Stimulated activated CD8-positive, alpha-beta memory T cell treated with anti-CD3 and anti-CD28 coated beads, Interleukin-2, amount 100 ng/mL, for 1 hour (primary cell): ENCODE measurements around the gene NBPF26.
"Not testable (repeated sequence)": the region's sequence is repeated elsewhere in the genome, so short reads cannot be mapped to it uniquely, and the experiment has no call there.

Experiments used
- DNase-seq, 2 donors: peaks; one replicate each; pipeline ENCODE4 v3.0.0-alpha.2; 2020; ENCODE audit warnings: low read depth in 2 of 2

Gene NBPF26

DNA sequence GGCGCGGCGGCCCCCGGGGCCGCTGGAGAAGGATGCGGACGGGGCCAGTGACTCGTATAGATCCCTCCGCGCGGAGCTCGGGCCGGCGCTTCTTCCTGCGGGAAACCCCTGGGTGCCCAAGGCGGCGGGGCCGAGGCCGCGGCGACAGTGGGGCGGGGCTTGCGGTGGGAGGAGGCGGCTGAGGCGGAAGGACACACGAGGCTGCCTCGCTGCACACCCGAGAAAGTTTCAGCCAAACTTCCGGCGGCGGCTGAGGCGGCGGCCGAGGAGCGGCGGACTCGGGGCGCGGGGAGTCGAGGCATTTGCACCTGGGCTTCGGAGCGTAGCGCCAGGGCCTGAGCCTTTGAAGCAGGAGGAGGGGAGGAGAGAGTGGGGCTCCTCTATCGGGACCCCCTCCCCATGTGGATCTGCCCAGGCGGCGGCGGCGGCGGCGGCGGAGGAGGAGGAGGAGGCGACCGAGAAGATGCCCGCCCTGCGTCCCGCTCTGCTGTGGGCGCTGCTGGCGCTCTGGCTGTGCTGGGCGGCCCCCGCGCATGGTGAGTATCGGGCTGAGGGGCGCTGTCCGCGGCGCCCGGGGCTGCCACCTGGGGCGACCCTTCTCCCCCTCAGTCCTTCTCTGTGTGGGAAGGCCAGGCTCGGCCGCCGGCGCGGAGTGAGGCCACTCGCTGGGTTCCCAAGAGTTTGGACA, at the start of gene NBPF26:
TSS of gene NBPF26 (plus strand) at position 231 of the 688 bp plus-strand sequence.
- DNase-seq: peak; percentile 43 to 50

DNA sequence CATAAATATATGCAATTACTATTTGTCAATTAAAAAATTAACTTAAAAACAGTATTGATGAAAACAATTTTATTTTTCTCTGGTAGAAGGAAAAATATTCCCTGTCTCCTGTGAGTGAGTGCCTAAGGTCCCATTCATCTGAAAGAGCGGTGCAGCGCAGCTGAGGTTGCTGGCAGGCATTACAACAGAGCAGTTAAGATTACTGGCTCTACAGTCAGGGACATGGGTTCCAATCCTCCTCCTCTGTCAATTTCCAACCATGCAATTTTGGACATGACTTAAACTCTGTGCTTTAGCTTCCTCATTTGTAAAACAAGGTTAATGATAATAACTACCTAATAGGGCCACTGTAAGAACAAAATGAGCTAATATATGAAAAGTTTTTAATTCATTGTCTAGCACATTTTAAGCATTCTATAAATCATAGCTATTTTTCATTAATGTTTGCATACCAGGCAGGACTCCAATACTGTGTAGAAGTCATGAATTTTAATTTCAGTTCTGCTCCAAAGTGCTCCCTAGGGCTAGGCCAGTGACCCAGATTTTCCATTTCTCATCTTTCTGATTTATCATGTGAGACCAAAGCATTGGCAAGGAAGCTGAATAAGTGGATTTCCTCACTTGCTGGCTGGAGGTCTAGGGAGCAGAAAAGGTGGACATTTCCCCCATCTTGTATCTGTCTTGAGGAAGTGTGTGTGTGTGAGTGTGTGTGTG, 43.5 kb upstream of the NBPF26 start:
- DNase-seq: not testable (repeated sequence)

DNA sequence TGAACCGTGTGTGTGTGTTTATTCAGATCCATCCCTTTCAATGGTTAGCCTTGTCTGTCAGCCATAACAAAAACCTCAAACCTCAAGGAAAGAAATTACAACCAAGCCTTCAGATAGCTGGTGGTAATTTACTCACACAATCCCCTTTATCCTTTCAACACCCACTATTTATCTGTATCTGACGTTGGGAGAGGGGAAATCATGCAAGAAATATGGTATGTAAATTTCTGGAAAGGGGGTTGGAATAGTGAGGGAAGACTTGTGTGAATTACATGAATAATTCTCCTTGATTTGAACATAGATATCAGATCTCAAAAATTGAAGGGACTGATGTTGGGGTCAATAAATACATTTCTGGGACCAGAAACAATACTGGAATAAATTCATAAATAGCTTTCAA, 42.8 kb upstream of the NBPF26 start:
- DNase-seq: not testable (repeated sequence)

DNA sequence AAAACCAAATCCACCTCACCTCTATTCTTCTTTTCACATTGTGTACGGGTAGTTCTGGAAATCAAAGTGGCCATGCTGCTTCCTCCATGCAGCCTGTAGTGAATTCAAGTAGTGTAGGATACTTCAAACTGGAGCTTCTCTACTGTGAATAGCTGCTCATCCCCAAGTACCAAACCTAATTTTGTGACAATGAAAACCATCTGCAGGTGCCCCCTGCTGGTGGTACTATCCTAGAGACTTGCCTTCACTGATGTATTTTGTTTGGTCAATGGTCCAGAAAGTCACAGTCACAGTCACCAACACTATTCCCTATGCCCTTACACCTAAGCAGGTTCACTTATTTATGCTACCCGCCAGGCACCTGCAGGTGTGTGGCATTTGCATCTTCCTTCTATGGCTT, 39.3 kb upstream of the NBPF26 start:
- DNase-seq: not testable (repeated sequence)

- not testable (repeated sequence) for DNase-seq
Observed at GRCh38 chr1:120685622-120686021, 38.1 kb upstream of the NBPF26 start.

DNA sequence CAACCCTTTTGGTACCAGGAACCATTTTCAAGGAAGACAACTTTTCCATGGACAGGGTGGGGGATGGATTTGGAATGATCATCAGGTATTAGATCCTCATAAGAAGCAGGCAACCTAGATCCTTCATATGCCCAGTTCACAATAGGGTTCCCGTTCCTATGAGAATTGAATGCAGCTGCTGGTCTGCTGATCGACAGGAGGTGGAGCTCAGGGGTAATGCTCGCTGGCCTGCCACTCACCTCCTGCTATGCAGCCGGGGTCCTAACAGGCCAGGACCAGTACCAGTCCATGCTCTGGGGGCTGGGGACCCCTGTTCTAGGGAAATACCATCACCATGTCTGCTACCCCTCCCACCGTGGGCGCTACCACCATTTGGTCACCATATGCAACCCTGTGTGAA, 36.5 kb upstream of the NBPF26 start:
- DNase-seq: not testable (repeated sequence)

GRCh38 chr1:120700807-120701562, 22.8 kb upstream of the NBPF26 start:
- DNase-seq: not testable (repeated sequence)

DNA sequence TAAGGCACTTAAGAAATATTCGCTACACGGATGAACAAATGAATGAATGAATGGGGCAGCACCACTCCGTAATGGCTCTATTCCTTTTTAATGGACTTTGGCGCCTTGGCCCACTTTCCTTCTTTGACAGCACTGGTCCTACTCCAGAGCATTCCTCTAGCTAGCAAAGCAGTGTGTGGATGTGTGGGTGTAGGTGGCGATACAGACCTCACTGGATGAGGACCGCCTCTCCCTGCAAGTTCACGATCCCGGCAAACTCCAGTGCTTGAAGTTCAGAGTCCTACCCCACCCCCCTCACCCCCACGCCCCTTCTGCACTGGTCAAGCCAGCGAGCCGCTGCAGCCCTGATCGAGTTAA, 409 bp upstream of the NBPF26 start:
- DNase-seq: not testable (repeated sequence)

DNA sequence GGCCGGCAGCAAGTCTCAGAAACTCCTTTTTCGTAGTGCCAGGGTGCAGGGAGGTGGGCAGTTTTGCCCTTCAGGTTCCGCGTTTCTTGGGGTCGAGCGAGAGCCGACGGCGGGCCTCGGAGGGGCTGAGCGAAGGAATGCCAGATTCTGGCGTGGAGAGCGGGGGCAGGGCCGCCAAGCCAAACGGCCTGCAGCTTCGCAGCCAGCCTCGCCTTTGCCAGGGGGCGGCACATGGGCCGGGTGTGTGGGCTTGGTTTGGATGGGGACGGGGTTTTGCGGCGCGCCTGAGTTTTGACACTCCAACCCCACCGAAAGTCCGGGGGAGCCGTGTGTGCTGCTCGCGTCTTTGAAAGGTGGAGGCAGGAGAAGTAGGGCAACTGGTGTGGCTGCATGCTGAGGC, 762 bp downstream of the NBPF26 start:
- DNase-seq: not testable (repeated sequence)

- not testable (repeated sequence) for DNase-seq
Observed at GRCh38 chr1:120728811-120729210, 5.1 kb downstream of the NBPF26 start.

DNA sequence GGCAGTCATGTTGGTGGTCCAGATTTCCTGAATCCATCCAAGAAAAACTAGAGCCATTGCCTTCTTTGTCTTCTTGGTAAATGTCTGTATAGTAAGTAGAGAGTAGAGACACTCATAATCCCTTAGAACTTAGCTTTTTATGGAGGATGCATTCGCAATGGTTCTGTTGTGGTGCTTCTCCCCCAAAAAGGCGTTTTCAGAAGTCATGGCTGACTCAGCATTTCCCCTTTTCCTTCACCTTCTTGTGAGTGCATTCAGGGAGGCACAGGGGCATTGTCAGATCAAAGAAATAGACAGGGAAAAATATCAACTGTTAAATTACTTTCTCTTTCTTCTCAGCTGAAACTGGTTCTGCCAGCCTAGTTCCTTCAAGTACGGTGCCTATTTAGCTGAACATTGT, 45.3 kb downstream of the NBPF26 start:
- DNase-seq: not testable (repeated sequence)

- DNase-seq: not testable (repeated sequence)
Observed at GRCh38 chr1:120805452-120805851, 81.7 kb downstream of the NBPF26 start.

DNA sequence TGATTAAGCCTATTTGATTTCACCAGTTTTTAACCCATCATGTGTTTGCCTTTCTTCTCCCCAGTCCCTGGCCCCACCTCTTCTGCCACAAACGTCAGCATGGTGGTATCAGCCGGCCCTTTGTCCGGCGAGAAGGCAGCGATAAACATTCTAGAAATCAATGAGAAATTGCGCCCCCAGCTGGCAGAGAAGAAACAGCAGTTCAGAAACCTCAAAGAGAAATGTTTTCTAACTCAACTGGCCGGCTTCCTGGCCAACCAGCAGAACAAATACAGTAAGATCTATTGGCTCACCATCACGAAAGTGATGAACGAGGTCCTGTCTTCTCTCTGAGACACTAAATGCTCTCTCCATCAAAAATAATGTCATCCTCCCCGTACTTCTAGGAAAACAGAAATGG, 88.1 kb downstream of the NBPF26 start:
- not testable (repeated sequence) for DNase-seq

DNA sequence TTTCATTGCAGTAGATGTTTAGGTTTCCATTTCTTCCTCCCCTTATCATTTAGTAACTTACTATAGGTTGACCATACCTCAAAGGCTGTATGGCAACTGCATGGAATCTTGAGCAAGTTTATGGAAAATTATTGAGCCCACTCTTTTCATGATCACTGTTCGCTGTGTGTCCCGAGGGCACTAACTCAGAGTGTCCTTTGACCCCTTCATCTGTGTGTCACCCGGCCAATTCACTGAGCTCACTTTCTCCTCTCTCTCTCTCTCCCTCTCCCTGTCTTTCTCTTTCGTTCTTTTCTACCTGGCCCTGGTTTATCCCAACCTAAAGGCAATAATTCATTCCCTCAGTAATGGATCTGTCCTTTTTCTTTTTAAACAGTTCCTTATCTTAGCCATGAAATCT, 101.3 kb downstream of the NBPF26 start:
- not testable (repeated sequence) for DNase-seq

DNA sequence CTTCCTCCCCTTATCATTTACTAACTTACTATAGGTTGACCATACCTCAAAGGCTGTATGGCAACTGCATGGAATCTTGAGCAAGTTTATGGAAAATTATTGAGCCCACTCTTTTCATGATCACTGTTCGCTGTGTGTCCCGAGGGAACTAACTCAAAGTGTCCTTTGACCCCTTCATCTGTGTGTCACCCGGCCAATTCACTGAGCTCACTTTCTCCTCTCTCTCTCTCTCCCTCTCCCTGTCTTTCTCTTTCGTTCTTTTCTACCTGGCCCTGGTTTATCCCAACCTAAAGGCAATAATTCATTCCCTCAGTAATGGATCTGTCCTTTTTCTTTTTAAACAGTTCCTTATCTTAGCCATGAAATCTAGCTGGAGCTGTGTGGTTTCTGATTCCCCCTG, 102.9 kb downstream of the NBPF26 start:
- not testable (repeated sequence) for DNase-seq

- peak in 1 of 2 donors; percentile 38 for DNase-seq
Observed at GRCh38 chr1:120844186-120844944, 120.6 kb downstream of the NBPF26 start.

- DNase-seq: not testable (repeated sequence)
Observed at GRCh38 chr1:120844945-120845330, 121.2 kb downstream of the NBPF26 start.

- not testable (repeated sequence) for DNase-seq
Observed at GRCh38 chr1:120849400-120850286, 125.9 kb downstream of the NBPF26 start.

DNA sequence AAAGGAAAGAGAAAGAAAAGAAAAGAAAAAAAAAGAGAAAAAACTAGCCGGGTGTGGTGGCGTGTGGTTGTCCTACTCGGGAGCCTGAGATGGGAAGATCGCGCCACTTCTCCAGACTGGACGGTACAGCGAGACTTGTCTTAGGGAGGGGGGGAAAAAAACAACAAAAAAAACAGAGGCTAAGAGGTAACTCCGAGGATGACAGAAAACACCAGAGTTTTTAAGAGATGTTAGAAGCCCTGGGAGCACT, 126.5 kb downstream of the NBPF26 start:
- not testable (repeated sequence) for DNase-seq

- peak in 1 of 2 donors; percentile 54 for DNase-seq
Observed at GRCh38 chr1:120850537-120851421, 127.0 kb downstream of the NBPF26 start.
